HCEC 1CT (cell line): ENCODE data around the gene INHA.

Experiments
- DNase-seq: peaks from one replicate; pipeline ENCODE4 v3.0.0-alpha.2; 2017

INHA gene

GRCh38 chr2:219541611-219542180 lies 30.4 kb upstream of the INHA start:
- DNase-seq: peak; percentile 46

GRCh38 chr2:219542931-219543595 lies 29.0 kb upstream of the INHA start:
- DNase-seq: peak; percentile 48

- DNase-seq: peak; percentile 96
Observed at GRCh38 chr2:219543596-219544358, 28.3 kb upstream of the INHA start, which contains the start of the genes CHPF and TMEM198. Gene CHPF (minus strand): TSS chr2:219543809. CDS start chr2:219543538, 271 bp downstream. Gene TMEM198 (plus strand): TSS chr2:219544028. CDS start chr2:219544728, 700 bp downstream.

- DNase-seq: no peak
Observed at GRCh38 chr2:219544567-219544966, 27.5 kb upstream of the INHA start.

GRCh38 chr2:219545295-219545942 lies 26.7 kb upstream of the INHA start:
- DNase-seq: no peak

GRCh38 chr2:219545943-219546352 lies 26.2 kb upstream of the INHA start:
- DNase-seq: no peak

- DNase-seq: no peak
Observed at GRCh38 chr2:219547621-219548020, 24.5 kb upstream of the INHA start.

- DNase-seq: no peak
Observed at GRCh38 chr2:219548990-219549389, 23.1 kb upstream of the INHA start.

GRCh38 chr2:219549619-219550018 lies 22.5 kb upstream of the INHA start:
- DNase-seq: no peak

GRCh38 chr2:219551441-219552381 lies 20.4 kb upstream of the INHA start:
- DNase-seq: peak; percentile 26

- DNase-seq: peak; percentile 70
Observed at GRCh38 chr2:219552382-219553167, 19.5 kb upstream of the INHA start.

- DNase-seq: no peak
Observed at GRCh38 chr2:219553168-219553417, 19.0 kb upstream of the INHA start.

- DNase-seq: no peak
Observed at GRCh38 chr2:219553463-219553963, 18.6 kb upstream of the INHA start.

- DNase-seq: no peak
Observed at GRCh38 chr2:219554350-219554749, 17.8 kb upstream of the INHA start.

GRCh38 chr2:219555956-219556355 lies 16.2 kb upstream of the INHA start:
- no peak for DNase-seq

- DNase-seq: no peak
Observed at GRCh38 chr2:219556413-219556812, 15.7 kb upstream of the INHA start.

- no peak for DNase-seq
Observed at GRCh38 chr2:219557320-219557719, 14.8 kb upstream of the INHA start.

GRCh38 chr2:219557791-219558785 lies 14.0 kb upstream of the INHA start:
- DNase-seq: no peak

GRCh38 chr2:219559156-219559915 lies 12.8 kb upstream of the INHA start:
- no peak for DNase-seq
